HG02943 (cell line): ENCODE data around the gene REEP1.

Experiments
- ATAC-seq: cut with Tn5 transposase; IDR thresholded peaks from one replicate; pipeline ENCODE4 v1.9.1; 2021; ENCODE audit warnings: mild to moderate bottlenecking, low read depth, moderate library complexity; ENCODE audit not compliant: unreplicated experiment

The REEP1 gene

DNA sequence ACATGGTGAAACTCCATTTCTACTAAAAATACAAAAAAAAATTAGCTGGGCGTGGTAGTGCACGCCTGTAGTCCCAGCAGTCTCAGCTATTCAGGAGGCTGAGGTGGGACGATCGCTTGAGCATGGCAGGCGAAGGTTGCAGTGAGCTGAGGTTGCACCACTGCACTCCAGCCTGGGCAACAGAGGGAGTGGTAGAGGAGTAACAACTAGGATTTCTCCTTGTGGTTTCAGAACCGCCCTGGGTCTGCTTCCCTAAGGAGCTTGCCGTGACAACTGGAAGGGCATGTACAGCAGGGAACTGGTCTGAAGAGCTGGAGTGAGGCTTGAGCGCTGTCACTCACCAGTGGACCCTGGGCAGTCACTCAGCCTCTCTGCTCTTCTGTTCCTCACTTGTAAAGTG lies 29.1 kb downstream of the REEP1 start:
- ATAC-seq, result no peak

DNA sequence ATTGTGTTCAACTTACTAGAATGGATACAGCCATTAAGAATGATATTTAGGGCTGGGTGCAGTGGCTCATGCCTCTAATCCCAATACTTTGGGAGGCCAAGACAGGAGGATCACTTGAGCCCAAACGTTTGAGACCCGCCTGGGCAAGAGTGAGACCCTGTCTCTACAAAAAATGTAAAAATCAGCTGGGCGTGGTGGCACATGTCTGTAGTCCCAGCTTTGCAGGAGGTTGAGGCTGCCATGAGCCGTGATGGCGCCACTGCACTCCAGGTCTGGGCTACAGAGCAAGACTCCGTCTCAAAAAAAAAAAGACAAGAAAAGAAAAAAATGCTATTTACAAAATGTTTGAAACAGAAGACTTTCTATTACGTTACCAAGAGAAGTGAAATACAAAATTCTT lies 30.0 kb downstream of the REEP1 start:
- no peak for ATAC-seq

DNA sequence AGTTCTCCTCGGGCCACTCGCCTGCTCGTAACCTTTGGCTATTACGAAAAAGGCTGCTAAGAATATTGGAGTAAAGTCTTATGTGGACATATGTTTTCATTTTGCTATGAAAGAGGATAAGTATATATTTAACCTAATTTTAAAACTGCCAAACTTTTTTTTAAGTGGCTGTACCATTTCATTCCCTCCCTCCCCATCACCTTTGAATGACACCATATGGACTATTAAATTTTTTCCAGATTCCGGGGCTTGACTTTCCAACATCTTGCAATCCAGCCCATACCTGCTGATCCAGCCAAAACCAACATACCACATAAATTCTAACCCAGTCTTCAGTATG lies 31.5 kb downstream of the REEP1 start:
- ATAC-seq, result no peak

DNA sequence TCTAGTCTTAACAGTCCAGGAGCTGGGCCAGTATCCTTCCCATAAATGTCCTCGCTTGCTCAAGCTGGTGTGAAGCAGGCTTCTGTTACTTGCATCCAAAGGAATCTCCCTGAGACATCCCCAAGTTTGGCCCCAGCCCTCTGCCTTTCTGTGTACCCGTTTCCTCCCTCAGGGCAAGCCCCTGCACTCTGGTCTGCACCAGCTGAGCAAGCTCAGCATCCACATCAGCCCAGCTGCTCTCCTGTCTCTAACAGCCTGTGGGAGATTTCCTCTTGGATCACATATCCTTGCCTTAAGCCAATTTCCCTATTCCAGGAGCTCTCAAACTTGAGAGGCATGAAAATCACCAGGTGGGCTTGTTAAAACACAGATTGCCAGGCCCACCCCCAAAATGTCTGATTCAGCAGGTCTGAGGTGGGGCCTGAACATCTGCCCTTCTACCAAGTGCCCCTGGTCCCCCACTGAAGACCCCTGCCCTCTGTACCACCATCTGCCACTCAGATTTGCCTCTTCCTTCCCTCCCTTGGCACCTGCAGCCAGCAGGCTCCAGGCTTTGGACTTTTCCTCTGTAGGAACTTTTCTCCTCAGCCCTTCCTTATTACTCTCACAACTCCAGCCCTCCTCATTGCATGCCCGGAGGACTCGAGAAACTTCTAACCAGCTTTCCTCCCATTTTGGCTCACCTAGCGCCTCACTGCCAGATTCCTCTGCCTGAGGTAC lies 32.1 kb downstream of the REEP1 start:
- no peak for ATAC-seq

DNA sequence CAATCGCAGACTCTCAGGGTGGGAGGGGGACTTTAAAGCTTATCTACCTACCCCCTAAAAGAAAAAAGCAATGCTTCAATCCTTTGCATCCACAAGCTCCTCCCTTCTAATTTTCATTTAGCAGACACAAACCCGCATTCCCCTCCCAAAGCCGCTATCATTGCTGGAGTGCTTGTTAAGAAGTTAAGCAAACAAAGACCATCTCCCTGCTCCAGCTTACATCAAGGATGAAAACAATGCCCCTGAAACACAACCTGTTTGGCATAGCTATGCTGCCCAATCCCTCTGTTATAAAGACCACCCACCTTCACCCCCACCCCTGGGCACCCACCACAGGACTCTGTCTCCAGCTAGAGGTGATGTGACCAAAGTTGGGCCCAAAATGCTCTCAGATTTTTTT lies 33.0 kb downstream of the REEP1 start:
- ATAC-seq, result no peak

DNA sequence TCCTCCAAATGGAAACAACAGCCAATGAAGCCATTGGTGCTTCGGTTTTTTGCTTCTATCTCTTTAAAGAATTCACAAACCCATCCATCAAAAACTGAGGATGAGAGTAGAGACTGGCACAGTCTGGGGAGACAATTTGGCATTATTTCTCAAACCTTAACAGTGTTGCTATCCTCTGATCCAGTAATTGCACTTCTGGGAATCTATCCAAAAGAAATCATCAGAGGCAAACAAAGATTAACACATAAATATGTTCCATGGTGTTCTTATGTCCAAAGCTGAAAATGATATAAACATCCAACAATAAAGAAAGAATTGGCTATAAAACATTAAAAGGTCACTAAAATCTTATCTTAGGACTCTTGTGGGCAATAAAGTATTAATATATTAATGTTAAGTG lies 35.1 kb downstream of the REEP1 start:
- ATAC-seq, result no peak

DNA sequence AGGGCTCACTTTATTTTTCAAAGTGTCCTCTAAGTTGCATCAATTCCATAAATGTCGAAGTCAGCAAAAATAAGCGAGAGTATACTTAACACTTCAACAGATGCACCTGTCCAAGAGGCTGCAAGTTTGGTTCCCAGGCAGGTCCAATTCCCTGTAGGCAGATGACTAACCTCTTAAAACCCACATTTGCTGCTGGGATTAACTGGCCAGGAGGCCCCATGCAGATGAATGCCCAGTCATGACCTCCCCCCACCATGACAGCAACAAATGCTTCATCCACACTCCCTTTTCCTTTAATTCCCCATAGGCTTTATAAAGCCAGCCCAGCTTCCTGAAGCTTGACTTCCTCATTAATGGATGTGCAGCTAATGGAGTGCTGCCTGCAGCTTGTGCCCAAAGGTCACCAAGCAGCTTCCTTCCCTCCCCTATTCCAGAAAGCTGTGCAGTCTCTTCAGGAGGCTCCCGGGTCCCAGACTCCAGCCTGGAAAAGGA lies 35.7 kb downstream of the REEP1 start:
- ATAC-seq, result no peak

DNA sequence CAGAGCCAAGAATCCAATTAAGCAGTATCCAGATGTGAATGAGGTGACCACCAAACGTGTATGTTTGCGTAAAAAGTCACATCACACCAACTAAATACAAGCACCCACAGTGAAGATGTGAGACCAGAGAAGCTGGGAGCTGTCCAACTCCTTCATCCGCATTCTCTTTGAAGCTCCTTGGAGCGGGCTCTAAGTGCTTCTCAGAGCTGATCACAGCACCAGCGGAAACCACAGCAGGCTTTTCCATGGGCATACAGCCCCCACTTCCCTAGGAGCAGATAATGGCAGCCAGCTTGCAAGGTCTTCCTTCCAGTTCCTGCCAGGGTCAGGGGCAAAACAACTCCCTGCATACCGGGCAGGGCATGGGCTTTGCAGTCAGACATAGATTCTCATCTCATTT lies 36.4 kb downstream of the REEP1 start:
- ATAC-seq, result no peak

DNA sequence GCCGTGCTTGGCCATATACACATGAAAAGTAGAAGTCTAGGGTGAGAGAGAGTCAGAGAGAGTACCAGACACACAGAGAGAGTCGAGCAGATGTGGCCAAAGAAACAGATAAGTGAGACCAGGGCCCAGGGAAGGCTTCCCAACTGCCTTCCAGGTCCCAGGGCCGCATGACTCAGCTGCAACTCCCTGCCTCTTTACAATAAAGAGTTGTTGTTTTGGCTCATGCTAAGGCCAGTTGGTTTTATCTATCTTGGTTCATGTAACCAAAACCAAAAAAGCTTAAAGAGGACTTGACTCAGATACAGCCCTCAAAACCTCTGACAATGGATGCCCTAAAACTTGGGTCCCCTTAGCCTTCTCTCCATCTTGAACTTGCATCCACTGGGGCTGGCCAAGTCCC lies 36.9 kb downstream of the REEP1 start:
- no peak for ATAC-seq

DNA sequence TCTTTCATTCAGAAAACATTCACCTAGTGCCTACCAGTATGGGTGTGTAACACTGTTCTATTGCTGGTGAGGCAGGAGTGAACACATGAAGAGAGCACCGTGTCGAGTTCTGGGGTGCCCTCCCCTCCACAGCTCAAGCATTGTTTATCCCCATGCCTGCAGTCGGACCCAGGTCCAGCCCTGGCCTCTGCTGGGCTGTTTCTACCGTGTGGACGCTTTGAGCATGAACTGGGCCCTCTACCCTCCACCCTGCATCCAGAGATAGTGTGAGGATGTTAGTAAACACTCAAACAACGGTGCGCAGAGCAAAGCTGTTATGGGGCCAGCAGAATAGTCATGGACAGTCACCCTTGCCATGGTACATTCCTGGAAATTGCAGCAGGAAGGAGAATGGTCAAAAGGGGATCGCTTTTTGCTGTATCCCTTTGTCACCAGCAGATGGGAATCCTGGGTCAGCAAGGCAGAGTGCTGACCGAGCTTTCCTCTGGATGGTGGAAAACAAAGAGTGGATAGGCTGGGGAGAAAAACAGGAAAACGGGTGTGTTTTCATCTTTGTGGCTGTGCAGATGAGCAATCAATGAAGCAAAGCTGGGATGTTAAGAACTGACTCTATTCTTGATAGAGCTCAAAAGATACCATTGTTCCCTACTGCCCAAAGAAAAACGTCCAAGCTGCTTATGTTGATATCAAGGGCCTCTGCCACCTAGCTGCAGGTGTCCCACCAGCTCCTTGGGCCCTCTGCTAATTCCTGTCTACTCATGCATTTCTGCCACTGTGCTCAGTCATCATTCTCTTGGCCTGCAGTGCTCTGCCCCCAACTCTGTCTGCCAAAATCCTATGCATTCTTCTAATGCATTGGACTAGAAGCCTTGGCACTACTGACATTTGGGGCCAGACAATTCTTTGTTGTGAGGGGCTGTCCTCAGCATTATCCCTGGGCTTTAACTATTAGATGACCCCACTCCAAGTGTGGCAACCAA lies 38.7 kb downstream of the REEP1 start:
- ATAC-seq, result no peak

DNA sequence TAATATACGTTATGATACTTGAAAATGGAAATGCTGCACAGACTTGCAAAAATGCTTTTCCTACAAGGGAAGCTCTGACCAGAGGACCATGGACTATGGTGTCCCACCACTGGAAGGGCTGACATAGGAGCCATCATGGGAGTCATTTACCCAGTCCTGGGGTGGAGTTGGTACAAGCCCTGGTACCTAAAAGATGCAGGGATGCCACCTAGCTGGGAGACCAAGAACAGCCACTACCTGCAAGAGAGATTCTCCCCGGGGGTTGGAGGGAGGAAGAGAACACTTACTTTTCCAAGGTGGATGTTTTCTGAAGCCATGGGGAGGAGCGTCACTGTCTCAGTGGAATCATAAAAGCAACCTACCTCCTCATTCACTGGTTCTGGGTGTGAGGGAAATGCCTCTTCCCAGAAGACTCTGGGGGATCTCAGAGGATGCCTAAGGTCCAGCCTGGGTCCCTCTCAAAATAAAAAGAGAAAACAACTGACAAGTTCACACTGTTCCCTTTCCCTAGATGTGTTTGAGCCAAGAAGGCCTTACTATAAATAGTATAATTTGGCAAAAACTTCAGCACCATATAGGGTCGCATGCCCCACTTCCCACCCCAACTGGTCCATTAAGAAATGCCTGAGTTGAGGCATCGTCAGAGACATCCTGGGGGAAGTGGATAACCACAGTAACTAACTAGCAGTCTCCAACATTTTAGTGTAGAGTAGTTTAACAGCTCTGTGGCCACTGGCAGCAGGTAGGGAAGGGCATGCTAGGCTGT lies 39.9 kb downstream of the REEP1 start:
- ATAC-seq, result no peak

DNA sequence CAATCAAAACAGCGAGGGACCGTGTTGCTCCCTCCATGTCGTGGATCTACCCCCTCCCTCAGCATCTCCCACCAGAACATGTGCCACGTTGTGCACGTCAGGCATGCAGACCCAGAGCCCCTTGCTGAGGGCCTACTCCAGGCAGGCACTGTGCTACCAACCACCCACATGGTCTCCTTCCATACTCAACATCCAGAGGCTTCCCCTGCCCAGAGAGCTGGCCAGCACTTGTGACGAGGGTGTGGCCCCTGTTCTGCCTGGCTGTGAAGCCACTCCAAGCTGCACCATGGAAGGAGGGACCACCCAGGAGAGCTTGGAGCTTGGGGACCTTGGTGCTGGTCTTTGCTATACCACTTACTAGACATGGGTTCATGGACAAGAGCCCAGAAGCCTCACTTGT lies 40.5 kb downstream of the REEP1 start:
- ATAC-seq, result no peak

DNA sequence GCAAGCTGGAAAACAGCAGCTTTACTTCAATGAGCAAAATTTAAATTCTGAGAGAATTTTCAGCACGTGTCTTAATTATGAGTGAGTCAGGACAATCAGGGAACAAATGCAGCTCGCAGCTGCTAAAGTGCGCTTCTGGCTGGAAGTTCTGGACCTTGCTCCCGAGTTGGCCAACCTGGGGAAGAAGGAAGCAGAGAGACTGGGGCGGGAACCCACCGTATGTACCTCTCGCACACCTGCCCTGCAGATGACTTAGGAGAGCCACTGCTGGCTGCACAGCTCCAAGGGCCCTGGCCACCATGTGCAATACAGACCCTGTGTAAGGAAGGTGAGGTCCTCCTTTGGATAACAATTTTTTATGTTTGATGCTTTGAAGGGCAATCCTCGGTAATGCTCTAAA lies 42.4 kb downstream of the REEP1 start:
- ATAC-seq, result no peak

DNA sequence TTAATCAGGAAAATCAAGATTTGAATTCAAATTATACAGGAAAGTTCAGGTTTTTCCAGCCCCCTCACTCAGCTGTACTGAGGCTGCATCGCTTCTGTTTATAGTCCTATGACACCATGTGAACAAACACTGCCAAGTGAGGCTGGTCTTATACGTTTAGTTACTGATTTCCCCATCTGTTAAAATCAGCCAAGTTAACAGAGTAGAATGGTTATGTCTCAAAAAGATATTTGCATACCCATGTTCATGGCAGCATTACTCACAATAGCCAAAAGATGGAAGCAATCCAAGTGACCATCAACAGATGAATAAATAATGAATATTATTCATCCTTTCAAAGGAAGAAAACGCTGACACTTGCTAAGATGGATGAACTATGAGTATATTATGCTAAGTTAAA lies 43.8 kb downstream of the REEP1 start:
- ATAC-seq, result no peak

DNA sequence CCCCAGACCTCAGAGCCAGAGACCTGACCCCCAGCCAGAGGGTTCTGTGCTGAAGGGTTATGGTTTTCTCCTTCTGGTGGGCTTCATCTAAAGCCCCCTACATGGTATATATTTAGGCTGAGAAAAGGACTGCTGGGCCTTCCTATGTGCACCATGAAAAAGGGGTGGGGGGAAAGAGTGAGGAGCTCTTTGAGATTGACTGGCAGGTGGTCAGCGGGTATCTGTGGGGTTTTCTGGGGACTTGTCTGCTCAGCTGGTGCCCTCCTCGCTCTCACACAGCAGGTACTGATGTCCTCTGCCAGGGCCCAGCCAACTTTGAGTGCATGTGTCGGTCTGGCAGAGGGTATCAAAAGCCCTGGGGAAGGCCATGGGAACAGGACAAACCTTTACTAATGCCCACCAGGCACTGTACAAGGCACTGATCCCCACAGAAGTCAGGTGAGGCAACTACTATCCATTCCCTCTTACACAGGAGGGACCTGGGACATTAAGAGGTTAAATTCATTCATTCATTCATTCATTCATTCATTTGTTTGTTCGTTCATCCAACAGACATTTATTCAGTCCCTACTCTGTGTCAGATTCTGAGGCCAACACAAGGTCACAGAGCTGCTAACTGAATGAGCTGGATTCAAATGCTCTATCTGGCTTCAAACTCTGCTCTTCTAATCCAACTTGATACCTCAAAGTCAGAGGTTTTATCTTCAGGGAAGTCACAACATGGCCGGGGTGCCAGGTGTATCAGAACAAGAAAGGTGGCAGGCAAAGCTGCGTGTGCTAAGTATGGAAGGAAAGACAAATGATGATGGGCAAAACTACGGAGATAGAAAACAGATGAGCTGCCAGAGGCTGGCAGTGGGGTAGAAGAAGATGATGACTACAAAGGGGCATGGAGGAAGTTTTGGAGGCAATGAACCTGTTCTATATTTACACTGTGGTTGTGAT lies 44.6 kb downstream of the REEP1 start:
- ATAC-seq, result no peak

DNA sequence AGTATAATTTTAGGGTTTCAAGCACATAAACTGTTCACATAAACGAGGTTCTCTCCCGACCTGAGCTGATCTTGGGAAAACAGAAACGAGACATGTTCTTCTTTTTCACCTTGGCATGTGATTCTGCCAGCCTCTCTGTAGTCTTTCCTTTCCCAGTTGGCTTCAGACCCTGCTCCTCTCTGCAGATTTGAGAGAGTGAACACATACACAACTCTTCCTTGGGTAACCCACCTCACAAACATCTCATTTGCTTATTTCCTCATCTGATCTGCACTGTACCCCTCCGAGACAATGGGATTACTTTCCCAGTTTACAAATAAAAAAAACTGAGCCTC lies 46.1 kb downstream of the REEP1 start:
- ATAC-seq, result no peak

DNA sequence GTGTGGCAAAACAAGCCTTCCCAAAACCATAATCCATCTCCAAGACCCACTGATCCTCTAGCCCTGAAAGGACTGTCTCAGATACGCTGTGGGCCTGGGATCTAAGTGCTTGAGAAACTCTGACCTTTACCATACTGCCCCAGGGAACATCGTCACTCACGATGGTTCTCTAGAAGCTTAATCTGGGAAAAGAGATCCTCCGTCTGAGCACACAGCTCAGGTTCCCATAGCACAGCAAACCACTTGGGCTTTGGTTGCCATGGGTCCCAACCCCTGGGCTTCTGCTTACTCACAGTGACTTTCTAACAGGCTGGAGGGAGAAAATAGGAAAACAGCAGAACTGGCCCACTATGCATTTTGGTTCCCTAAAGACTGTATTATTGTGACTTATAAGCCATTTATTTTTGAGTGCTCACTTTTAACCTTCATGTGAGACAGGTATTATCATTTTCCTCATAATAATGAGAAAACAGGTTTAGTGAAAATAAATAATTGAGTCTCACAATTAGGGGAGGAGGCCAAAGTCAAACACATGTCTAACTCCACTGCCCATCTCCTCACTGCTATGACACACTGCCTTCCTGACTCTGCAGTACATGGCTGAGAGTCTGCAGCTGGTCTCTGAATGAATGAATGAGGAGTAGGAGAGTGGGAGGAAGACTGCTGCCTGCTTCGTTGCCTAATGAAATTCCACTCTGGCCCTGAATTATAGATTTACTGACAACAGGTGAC lies 46.7 kb downstream of the REEP1 start:
- no peak for ATAC-seq

DNA sequence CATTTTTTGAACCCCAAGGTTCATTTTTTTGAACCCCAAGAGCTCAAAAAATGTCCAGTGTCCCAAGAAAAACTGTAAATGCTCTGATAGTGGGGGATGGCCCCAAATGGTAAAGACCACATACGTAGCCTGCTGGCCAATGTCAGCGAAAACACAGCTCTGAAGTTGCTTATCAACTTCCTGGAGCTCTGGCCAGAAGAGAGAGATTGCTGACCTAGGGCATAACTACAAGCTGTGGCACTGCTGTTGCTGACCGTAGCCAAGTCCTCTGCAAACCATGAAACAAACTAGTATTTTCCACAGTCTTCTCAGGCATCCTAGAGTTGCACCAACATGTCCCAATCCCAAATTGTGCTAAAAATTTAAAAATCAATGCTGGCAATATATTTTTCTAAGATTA lies 50.9 kb downstream of the REEP1 start:
- no peak for ATAC-seq

DNA sequence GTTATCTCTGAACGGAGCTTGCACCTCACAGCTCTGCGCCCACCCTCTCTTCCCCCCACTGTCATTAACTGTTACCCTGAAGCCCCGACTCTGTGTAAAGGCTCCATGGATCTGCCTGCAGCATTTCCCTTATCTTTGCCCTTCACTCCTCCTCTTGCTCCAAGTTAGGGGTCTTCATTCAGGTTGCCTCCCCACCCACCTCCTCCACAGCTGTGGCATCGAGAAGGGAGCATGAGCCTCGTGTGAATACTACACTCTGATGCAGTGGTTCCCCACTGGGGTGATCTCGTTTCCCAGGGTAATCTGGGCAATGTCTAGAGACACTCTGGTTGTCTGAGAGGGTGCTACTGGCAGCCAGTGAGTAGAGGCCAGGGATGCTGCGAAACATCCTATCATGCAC lies 51.4 kb downstream of the REEP1 start:
- no peak for ATAC-seq
